ENCODE data around the gene MOXD1.
"Not testable (repeated sequence)": the region's sequence is repeated elsewhere in the genome, so short reads cannot be mapped to it uniquely, and the experiment has no call there.

Gene MOXD1

DNA sequence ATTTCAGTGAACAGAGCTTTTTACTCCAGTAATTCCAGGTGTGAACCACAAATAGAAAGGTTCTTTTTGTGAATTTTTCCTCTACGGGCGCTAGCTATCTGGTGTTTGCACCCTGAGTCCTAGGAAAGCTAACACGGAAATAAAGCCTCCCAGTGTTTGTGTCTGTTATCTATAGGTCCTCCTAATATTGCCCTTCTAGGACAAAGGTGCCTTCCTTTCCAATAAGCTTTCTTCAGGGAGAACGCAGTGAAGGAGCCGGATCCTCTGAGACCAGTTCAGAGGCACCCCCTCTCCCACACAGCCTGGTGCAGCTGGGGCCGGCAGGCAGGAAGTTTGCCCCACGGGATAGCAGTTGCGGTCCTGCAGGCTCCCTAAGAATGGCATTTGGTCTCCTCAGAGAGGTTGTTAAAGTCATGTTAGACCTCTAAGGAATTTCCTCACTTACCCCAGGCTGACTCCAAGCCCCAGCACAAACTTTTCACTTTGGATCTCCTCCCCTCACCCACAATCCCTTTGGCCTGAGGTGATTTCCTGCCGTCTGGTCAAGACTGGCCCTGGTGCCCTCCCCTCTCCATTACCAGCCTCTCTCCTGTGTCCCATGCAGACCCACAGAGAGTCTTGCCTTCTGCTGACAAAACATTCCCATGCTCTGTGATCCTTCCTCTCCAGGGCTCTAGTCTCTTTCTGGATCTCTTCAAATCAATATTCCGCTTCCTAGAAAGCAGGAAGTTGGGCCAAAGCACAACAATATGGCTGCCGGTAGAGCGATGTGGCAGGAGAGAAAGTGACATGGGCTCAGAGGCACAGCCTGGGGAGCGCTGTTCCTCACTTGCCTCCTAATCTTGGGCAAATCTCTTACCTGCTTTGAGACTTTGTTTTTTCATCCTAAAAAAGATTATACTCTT, 126.0 kb downstream of the MOXD1 start:
- no peak for DNase-seq

DNA sequence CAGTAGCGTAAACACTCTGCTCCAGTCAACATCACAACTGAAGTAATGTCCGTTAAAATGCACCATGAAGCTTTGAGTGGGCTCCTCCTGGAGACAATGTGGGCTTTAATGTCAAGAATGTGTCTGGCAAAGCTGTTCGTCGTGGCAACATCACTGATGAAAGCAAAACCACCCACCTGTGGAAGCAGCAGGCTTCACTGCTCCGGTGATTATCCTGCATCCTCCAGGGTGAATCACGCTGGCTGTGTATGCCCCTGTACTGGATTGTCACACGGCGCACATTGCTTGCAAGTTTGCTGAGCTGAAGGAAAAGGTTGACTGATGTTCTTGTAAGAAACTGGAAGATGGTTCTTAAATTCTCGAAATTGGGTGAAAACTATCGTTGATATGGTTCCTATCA, 128.5 kb downstream of the MOXD1 start:
- DNase-seq: no peak

GRCh38 chr6:132270726-132271402, 130.4 kb downstream of the MOXD1 start:
- no peak for DNase-seq

DNA sequence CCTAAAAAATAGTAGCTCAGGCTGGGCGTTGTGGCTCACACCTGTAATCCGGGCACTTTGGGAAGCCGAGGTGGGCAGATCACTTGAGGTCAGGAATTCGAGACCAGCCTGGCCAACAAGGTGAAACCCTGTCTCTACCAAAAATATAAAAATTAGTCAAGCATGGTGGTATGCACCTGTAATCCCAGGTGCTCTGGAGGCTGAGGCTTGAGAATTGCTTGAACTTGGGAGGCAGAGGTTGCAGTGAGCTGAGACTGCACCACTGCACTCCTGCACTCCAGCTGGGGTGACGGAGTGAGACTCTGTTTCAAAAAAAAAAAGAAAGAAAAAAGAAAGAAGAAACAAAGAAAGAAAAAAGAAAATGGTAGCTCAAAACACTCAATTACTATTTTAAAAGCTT, 132.6 kb downstream of the MOXD1 start:
- not testable (repeated sequence) for DNase-seq

- DNase-seq: no peak
Measured at GRCh38 chr6:132268209-132268608, 133.1 kb downstream of the MOXD1 start.

DNA sequence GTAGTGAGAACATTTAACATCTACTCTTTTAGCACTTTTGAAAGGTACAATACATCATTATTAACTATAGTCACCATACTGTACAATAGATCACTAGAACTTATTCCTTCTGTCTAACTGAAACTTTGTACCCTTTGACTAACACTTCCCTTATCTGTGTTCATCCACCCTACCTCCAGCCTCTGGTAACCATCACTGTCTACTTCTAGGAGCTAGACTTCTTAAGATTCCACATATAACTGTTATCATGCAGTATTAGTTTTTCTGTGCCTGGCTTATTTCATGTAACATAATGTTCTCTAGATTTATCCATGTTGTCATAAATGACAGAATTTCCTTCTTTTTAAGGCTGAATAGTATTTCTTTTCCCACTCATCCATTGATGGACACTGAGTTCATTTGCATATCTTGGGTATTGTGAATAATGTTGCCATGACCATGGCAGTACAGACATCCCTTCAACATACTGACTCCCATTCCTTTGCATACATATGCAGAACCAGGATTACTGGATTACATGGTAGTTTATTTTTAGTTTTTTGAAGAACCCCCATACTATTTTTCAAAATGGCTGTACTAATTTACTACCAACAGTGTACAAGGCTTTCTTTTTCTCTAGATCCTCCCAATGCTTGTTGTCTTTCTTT, 135.7 kb downstream of the MOXD1 start:
- DNase-seq: no peak

DNA sequence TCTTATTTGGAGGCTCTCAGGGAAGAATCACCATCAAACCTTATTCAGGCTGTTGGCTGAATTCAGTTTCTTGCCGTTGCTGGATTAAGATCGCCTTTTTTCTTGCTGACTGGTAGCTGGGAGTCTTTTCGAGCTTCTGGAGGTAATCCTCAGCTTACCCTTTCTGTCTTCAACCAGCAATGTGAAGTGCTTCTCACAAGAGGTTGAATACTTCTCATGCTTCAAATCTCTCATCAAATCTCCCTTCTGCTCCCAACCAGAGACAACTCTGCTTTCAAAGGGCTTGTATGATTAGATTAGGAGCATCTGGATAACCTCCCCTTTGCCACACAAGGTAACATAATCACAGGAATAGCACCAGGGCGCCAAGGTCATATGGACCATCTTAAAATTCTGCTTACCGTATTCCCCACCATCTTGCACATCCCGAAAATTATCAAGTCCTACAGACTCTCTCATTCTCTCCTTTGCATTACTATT, 137.2 kb downstream of the MOXD1 start:
- DNase-seq: no peak

GRCh38 chr6:132261354-132261753, 139.9 kb downstream of the MOXD1 start:
- DNase-seq: no peak

- DNase-seq: no peak
Measured at GRCh38 chr6:132259070-132259469, 142.2 kb downstream of the MOXD1 start.

DNA sequence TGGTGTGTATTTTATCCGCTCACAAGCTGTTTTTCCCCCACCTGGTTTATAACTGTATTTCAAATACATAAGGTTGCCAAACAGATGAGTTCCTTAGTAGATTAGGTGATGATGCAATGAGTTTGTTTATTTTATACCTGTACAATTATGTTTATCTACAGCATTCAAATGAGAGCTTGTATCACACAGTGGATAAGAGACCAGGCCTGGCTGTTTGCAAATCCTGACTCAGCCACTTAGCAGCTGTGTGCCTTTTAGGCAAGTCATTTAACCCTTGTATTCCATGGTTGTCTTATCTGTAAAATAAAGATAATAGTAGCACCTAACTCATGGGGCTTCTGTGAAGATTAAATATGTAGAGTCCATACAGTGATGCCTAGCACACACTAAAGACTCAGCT, 143.7 kb downstream of the MOXD1 start:
- no peak for DNase-seq

DNA sequence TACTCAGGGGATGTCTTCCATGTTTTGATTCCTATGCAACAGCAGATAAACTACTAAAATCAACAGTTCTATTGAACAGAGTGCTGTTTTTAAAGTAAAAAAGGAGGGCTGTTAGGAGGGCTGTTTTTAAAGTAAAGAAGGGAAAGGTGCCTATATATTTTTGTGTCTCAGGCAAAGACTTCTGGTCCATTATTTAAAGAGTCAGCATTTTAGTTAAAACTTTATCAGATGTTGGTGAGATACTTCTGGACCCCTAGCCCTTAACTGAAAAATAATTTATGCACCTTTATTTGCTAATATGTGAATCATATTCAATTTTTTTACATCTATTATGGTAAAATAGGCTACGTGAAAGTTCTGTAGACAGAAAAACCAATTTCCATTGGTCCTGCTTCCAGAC, 144.8 kb downstream of the MOXD1 start:
- no peak for DNase-seq

- DNase-seq: no peak
Measured at GRCh38 chr6:132253906-132254305, 147.4 kb downstream of the MOXD1 start.

DNA sequence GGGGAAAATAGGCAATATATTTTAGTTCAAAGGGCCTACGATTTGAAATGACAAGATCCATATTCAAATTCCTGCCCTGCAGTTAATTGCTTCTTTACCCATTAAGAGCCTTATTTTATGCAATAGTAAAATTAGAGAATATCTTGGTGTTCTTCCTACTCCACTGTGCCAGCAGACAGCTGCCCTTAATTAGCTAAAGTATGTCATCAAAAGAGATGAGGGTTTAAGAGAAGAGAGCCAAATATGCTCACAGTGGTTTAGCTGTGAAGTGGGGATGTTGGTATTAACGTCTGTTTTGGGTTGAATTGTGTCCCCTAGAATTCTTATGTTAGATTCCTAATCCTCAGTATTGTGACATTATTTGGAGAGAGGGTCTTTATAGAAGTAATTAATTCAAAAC, 148.1 kb downstream of the MOXD1 start:
- DNase-seq: no peak

DNA sequence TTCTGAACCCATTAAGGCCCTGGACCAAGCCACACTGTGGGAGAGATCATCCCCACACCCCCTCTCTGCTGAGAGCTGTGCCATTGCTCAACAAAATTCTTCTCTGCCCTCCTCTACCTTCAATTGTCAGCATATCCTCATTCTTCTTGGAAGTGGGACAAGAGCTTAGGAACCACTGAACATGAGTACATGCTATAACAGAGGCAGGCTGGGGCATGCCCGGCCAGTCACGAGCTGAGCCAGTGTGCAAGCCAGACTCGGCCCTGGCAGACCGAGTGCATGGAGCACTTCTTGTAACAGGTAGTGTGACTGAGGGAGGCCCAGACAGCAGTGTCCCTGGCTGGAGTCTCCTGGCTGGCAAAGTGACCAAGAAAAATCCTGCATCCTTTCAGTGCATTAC, 149.2 kb downstream of the MOXD1 start:
- no peak for DNase-seq

GRCh38 chr6:132251711-132252110, 149.6 kb downstream of the MOXD1 start:
- no peak for DNase-seq

DNA sequence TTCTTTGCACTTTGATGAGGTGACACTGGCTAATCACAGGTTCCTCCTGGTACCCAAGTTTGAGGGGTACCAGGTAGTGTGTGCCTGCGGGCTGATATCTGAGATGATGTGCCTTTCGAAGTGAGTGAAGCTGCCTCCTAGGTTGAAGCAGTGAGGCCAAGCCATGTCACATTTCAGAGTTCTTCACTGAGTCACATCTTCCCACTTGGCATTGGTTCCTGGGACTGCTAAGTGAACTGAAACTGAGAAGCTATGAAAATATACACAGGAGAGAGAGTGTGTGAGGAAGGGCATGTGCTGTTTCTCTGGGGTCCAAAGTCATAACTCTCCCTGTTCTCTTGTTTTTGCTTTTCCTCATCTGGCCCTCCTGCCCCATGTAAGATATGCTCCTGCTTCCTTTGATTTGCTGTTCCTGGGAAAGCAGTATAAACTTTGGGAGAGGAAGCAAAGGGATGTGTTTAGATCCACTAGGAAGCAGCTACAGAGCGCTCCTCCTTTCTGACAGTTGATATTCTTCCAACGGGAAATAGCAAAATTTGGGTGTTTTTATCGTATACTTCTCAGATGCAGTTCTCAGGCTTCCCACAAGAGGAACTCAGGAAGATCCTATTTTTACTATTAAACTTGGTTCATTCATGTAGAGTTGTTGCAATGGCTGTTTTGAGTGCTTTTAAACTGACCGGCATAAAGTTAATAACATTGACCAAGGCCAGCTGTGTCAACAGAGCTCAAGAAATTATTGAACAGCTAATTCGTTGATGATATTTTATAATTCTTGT, 153.7 kb downstream of the MOXD1 start:
- no peak for DNase-seq

DNA sequence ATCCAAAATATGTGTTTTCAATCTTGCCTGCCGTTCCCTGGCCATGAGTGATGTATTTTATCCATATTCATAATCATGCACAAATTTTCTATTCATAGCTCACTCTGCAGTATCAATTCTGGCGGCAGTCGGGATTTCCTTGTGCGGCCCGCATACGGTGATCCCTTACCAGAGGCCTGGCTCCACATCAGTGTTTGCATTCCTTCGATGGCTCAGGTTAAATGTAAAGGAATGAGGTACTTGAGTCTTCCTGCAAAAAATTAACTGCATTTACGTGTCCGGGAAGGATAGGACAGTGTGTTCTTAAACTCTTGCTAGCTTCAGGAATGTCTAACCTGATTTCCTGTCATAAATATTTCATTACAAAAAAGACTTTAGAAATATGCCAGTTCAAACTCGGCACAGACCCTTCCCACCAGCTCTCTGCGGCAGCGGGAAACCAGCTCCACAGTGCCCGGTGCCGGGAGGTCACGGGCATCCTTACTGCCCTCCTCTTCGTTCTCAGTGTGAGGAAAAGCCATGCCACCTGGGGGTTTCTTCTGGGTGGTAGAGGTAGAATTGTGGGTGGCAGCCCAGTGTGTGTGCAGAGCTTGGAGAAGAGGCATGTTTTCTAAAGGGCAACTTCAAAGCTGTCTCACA, 154.5 kb downstream of the MOXD1 start:
- no peak for DNase-seq

DNA sequence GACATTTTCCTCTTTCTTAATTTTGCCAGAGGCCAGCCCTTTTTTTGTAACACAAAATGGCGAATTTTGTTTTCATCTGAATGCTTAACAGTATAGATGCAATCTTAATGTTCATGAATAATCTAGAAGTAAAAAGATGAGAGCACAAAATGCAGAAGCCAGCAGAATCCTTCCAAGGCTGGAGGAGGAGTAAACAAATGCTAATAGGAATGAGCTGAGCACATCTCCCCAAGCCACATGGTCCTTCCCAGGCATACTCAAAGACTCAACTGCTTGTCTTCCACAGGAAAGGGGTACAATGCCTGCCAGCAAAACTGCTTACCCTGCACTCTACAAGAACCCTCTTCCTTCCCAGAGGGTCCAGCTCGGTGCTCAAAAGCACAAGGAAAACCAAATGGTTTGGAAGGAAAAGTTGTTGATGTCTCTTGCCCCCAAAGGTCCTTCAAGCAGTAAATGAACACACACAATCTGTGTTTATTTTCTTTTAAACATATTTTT, 155.1 kb downstream of the MOXD1 start:
- DNase-seq: no peak
